ENCODE data around the gene ZAP70.

- TF ChIP-seq MAX (IDR thresholded peaks at IDR 0.05) (no peak), CTCF (IDR thresholded peaks at IDR 0.05) (no peak), REST (IDR thresholded peaks at IDR 0.05) (no peak), ELK1 (IDR thresholded peaks at IDR 0.05; ENCODE audit: low read depth, low read length) (no peak), USF2 (IDR thresholded peaks at IDR 0.05) (no peak), RFX5 (IDR thresholded peaks at IDR 0.05) (no peak)
Observed at GRCh38 chr2:97728091-97728731, 14.8 kb downstream of the ZAP70 start.

All from A549 (cell line).